ENCODE results near the gene GLMP.

Gene GLMP

DNA sequence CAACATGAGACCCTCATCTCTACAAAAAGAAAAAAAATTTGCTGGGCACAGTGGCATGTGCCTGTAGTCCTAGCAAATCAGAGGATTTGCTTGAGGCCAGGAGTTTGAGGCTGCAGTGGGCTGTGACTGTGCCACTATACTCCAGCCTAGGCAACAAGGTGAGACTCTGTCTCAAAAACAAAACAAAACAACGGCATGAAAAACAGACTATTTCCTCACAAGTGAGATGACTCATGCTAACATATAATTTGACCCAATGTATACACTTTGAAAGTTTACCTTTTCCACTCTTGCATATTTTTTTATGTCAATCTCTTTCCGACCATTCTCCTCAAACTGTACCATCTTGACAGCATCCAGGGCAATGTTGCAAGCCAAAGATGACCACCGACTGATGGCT is 25.1 kb upstream of the GLMP start:
- no peak for TF ChIP-seq PAX5 (IDR thresholded peaks at IDR 0.05; ENCODE audit: insufficient read depth, low read length, severe bottlenecking)
- no peak for TF ChIP-seq TAF1 (IDR thresholded peaks at IDR 0.05; ENCODE audit: low read depth, low read length)
- TF ChIP-seq POLR2A (IDR thresholded peaks at IDR 0.05; ENCODE audit: low read depth, low read length) = no peak
- no peak for TF ChIP-seq POU2F2 (IDR thresholded peaks at IDR 0.05; ENCODE audit: low read depth, low read length)
- no peak for TF ChIP-seq POLR2AphosphoS5 (IDR thresholded peaks at IDR 0.05; ENCODE audit: low read depth, low read length)
- no peak for TF ChIP-seq SPI1 (IDR thresholded peaks at IDR 0.05; ENCODE audit: low read depth, low read length)
- no peak for DNase-seq (ENCODE audit: insufficient read length, low spot score)
- no peak for FAIRE-seq

DNA sequence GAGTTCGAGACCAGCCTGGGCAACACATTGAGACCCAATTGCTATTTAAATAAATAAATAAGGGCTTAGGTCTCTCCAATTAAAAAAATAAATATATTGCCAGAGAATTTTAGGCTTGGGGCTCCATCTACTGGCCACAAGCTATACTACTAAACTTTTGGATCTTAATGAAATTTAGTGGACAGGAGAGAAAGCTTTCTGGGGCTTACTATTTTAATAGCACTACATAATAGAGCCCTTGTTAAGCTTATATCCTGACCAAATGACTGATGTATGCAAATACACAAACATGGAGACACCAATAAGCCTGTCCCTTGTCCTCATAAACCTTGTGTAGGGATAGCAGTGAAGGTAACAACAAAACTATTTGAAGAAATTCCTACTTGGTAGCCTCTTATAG is 24.2 kb upstream of the GLMP start:
- no peak for TF ChIP-seq POU2F2 (IDR thresholded peaks at IDR 0.05; ENCODE audit: low read depth, low read length)
- no peak for TF ChIP-seq PAX5 (IDR thresholded peaks at IDR 0.05; ENCODE audit: insufficient read depth, low read length, severe bottlenecking)
- TF ChIP-seq POLR2A (IDR thresholded peaks at IDR 0.05; ENCODE audit: low read depth, low read length) = no peak
- TF ChIP-seq TAF1 (IDR thresholded peaks at IDR 0.05; ENCODE audit: low read depth, low read length) = no peak
- no peak for TF ChIP-seq SPI1 (IDR thresholded peaks at IDR 0.05; ENCODE audit: low read depth, low read length)
- FAIRE-seq (no peak), DNase-seq (ENCODE audit: insufficient read length, low spot score) (no peak)

DNA sequence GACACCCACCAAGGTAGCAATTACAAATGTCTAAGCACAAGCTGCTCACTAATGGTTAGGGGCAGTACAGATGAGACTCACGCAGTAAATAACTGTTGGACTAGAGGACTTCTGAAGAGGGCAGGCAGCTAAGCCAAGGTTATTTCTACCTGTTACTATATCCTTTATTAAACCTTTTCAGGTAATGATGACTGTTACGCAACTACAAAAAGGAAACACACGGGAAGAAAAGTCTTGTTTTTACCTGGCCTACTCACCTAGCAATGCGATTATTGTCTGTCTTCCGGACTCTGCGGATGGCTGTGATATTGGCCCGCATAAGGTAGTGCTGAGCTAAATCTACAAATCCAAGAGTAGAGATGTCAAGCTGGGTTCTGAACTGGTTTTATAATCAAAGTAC is 21.4 kb upstream of the GLMP start:
- FAIRE-seq (no peak), DNase-seq (ENCODE audit: insufficient read length, low spot score) (no peak)
- TF ChIP-seq PAX5 (IDR thresholded peaks at IDR 0.05; ENCODE audit: insufficient read depth, low read length, severe bottlenecking) = no peak
- TF ChIP-seq POLR2AphosphoS5 (IDR thresholded peaks at IDR 0.05; ENCODE audit: low read depth, low read length) = no peak
- TF ChIP-seq POLR2A (IDR thresholded peaks at IDR 0.05; ENCODE audit: low read depth, low read length) = no peak
- TF ChIP-seq POU2F2 (IDR thresholded peaks at IDR 0.05; ENCODE audit: low read depth, low read length) = no peak
- no peak for TF ChIP-seq SPI1 (IDR thresholded peaks at IDR 0.05; ENCODE audit: low read depth, low read length)
- no peak for TF ChIP-seq TAF1 (IDR thresholded peaks at IDR 0.05; ENCODE audit: low read depth, low read length)

DNA sequence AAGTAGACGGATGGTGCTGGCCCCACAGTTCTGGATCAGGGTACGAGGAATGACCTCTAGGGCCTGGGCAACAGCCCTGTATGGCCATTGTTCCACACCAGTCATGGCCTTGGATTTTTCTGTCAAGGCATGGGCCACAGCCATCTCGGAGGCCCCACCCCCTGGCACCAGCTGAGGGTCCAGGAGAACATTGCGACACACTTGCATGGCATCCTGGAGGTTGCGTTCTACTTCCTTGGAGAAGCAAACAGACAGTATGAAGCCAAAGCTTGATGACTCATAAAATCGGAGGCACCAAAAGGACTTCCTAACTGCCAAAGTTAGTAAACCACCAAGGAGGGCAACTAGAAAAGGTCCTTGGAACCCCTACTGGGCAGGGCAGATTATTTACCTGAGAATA is 15.5 kb upstream of the GLMP start:
- FAIRE-seq (no peak), DNase-seq (ENCODE audit: insufficient read length, low spot score) (no peak)
- TF ChIP-seq PAX5 (IDR thresholded peaks at IDR 0.05; ENCODE audit: insufficient read depth, low read length, severe bottlenecking) (no peak), POLR2A (IDR thresholded peaks at IDR 0.05; ENCODE audit: low read depth, low read length) (no peak), SPI1 (IDR thresholded peaks at IDR 0.05; ENCODE audit: low read depth, low read length) (no peak), POLR2AphosphoS5 (IDR thresholded peaks at IDR 0.05; ENCODE audit: low read depth, low read length) (no peak), POU2F2 (IDR thresholded peaks at IDR 0.05; ENCODE audit: low read depth, low read length) (no peak), TAF1 (IDR thresholded peaks at IDR 0.05; ENCODE audit: low read depth, low read length) (no peak)

DNA sequence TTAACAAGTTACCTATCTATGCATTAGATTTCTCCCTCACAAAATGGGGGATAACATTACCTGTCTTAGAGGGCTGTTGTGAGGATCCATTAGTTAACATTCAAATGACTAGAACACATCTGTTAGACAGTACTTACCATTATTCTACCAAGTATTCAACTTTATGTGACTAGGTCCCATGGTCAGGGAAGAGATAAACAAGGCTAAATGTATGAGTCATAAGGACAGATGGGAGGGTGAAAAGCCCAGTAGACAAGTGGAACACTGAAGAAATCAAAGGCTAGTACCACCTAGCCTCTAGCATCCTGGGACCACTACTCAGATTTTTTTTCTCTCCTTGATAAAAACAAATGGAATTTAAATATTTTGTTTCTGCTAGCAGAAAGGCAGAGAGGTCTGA is 12.6 kb upstream of the GLMP start:
- FAIRE-seq = no peak
- no peak for DNase-seq (ENCODE audit: insufficient read length, low spot score)
- TF ChIP-seq TAF1 (IDR thresholded peaks at IDR 0.05; ENCODE audit: low read depth, low read length) (no peak), PAX5 (IDR thresholded peaks at IDR 0.05; ENCODE audit: insufficient read depth, low read length, severe bottlenecking) (no peak), POU2F2 (IDR thresholded peaks at IDR 0.05; ENCODE audit: low read depth, low read length) (no peak), POLR2AphosphoS5 (IDR thresholded peaks at IDR 0.05; ENCODE audit: low read depth, low read length) (no peak), POLR2A (IDR thresholded peaks at IDR 0.05; ENCODE audit: low read depth, low read length) (no peak), SPI1 (IDR thresholded peaks at IDR 0.05; ENCODE audit: low read depth, low read length) (no peak)

DNA sequence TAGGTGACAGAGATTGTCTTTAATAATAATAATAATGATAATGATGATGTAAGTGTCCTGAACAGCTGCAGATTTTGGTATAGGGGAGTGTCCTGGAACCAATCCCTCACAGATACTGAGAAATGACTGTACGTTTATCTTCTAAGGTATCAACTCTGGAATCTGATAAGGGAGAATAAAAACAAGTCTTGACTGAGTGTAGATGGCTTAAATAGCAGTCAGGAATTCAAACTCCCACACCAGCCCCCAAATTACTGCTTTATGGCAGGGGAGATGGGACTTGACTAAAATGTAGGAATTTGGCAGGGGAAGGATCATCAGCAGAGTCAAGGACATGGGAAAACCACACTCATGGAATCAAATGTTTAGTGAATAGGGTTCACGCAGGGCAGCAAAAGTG is 9.7 kb upstream of the GLMP start:
- TF ChIP-seq SPI1 (IDR thresholded peaks at IDR 0.05; ENCODE audit: low read depth, low read length) = no peak
- TF ChIP-seq POLR2A (IDR thresholded peaks at IDR 0.05; ENCODE audit: low read depth, low read length) = no peak
- TF ChIP-seq POLR2AphosphoS5 (IDR thresholded peaks at IDR 0.05; ENCODE audit: low read depth, low read length) = no peak
- TF ChIP-seq PAX5 (IDR thresholded peaks at IDR 0.05; ENCODE audit: insufficient read depth, low read length, severe bottlenecking) = no peak
- TF ChIP-seq POU2F2 (IDR thresholded peaks at IDR 0.05; ENCODE audit: low read depth, low read length) = no peak
- no peak for TF ChIP-seq TAF1 (IDR thresholded peaks at IDR 0.05; ENCODE audit: low read depth, low read length)
- FAIRE-seq (no peak), DNase-seq (ENCODE audit: insufficient read length, low spot score) (no peak)

DNA sequence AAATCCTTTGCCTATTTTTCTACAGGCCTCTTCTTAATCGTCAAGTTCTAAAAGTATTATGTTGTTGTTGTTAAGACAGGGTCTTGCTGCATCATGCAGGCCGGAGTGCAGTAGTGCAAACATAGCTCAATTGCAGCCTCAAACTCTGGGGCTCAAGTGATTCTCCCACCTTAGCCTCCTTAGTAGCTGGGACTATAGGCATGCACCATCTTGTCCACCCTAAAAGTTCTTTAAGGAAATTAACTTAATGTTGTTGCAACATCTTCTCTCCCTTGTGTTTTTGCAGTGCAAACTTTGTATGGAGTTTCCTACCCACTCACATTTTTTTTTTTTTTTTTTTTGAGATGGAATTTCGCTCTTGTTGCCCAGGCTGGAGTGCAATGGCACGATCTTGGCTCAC is 7.8 kb upstream of the GLMP start:
- FAIRE-seq (no peak), DNase-seq (ENCODE audit: insufficient read length, low spot score) (no peak)
- no peak for TF ChIP-seq TAF1 (IDR thresholded peaks at IDR 0.05; ENCODE audit: low read depth, low read length)
- TF ChIP-seq PAX5 (IDR thresholded peaks at IDR 0.05; ENCODE audit: insufficient read depth, low read length, severe bottlenecking) = no peak
- TF ChIP-seq SPI1 (IDR thresholded peaks at IDR 0.05; ENCODE audit: low read depth, low read length) = no peak
- TF ChIP-seq POLR2AphosphoS5 (IDR thresholded peaks at IDR 0.05; ENCODE audit: low read depth, low read length) = no peak
- no peak for TF ChIP-seq POLR2A (IDR thresholded peaks at IDR 0.05; ENCODE audit: low read depth, low read length)
- no peak for TF ChIP-seq POU2F2 (IDR thresholded peaks at IDR 0.05; ENCODE audit: low read depth, low read length)

DNA sequence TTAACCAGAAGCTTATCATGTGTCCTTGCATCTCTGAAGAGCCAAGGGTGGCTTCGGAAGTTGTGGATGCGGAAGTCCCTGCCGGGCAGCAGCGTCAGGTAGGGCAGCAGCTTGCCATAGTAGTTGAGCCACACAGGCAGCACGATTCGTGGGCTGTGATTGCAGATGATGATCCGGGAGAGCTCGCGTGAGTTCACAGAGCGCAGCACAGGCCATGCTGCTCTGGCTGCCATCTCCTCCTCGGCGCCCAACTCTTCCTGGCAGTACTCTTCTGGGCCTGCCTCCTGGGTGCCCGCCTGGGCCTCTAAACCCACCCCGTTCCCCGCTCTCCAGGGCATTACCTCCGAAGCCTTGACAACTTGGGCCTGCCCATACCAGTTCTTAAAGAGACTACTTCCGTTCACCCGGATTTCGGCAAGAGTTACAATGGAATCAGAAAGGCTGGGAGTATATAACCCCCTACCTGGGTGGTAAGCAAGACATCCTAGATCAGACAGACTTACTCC is 3.4 kb upstream of the GLMP start, which contains the start of gene VHLL:
Gene VHLL, minus strand, starts transcription at position 456 of the 506 bp plus-strand sequence. Its CDS starts 118 bp downstream, at position 338.
- no peak for DNase-seq (ENCODE audit: insufficient read length, low spot score)
- no peak for FAIRE-seq
- TF ChIP-seq POLR2AphosphoS5 (IDR thresholded peaks at IDR 0.05; ENCODE audit: low read depth, low read length) (no peak), PAX5 (IDR thresholded peaks at IDR 0.05; ENCODE audit: insufficient read depth, low read length, severe bottlenecking) (no peak), POLR2A (IDR thresholded peaks at IDR 0.05; ENCODE audit: low read depth, low read length) (no peak), SPI1 (IDR thresholded peaks at IDR 0.05; ENCODE audit: low read depth, low read length) (no peak)

DNA sequence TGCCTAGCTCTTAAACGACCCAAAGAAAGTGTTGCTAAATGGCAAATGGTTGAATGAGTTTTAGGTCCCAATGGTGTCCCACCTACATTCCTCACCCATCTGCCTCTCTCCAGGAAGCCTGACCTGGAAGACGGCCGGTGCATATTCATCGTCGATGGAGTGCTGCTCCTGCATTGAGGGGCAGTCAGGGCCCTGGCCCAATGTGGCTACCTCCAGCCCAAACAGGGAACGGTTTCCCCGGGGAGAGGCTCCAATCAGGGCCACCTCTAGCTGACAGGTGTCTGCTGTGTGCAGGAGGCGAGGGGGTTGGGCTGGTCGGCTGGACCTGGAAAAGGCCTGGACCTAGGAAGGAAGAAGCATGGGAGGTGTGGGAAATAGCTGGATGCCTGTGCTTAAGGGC is 1.6 kb downstream of the GLMP start:
- DNase-seq (ENCODE audit: insufficient read length, low spot score) (no peak), FAIRE-seq (no peak)
- no peak for TF ChIP-seq POLR2A (IDR thresholded peaks at IDR 0.05; ENCODE audit: low read depth, low read length)

DNA sequence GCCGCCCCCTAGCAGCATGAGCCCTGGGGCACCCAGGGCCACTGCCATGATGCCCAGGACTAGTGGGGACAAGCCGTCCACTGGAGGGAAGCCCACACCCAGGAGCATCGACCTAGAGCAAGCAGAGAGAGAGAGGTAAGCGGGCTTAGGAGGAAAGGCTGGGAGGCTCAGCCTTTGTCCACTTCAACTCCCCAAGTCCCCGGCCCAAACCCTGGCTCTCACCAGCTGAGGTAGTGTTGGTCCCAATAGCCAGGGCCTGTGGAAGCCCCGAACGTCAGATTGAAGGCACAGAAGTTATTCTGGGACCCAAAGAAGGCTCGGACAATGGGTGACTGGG is 2.4 kb downstream of the GLMP start:
- TF ChIP-seq POU2F2 (IDR thresholded peaks at IDR 0.05; ENCODE audit: low read depth, low read length) (no peak), POLR2AphosphoS5 (IDR thresholded peaks at IDR 0.05; ENCODE audit: low read depth, low read length) (no peak), TAF1 (IDR thresholded peaks at IDR 0.05; ENCODE audit: low read depth, low read length) (no peak), PAX5 (IDR thresholded peaks at IDR 0.05; ENCODE audit: insufficient read depth, low read length, severe bottlenecking) (no peak), POLR2A (IDR thresholded peaks at IDR 0.05; ENCODE audit: low read depth, low read length) (no peak), SPI1 (IDR thresholded peaks at IDR 0.05; ENCODE audit: low read depth, low read length) (no peak)
- no peak for DNase-seq (ENCODE audit: insufficient read length, low spot score)
- no peak for FAIRE-seq
